Cardiac septum (tissue), 1 donor: ENCODE data around the gene LONRF2. TPM values are rescaled to one million over a fixed set of nuclear protein-coding genes. Genes with fewer than 3 reads are reported as not detected.

Source experiments
- total RNA-seq: library from RNA; stranded (reverse); fragmentation: NEBNext Ultra II Directional; extraction: Animal tissue kit (Norgen Biotek cat#: 25700); gene quantifications from one replicate; pipeline ENCODE4 v1.2.1, GENCODE V29; 2021
- donor health status: DM: no; HTN: no; CAD: no.

The LONRF2 gene
- total RNA-seq, 1 donor from 2014 or later, result 24.5 TPM

Other genes starting within 250 kb of the LONRF2 start
- 6.7 TPM for gene AFF3, start 179.9 kb downstream of the LONRF2 start, total RNA-seq
- gene CHST10, start 95.2 kb upstream of the LONRF2 start, total RNA-seq, result 7.8 TPM
- not detected for gene NMS, start 148.0 kb upstream of the LONRF2 start, total RNA-seq
- gene PDCL3, start 240.5 kb upstream of the LONRF2 start, total RNA-seq, result 26.7 TPM